Adrenal gland (tissue), 12 donors: ENCODE results near the gene NOL9. TPM values are rescaled to one million over a fixed set of nuclear protein-coding genes. Genes with fewer than 3 reads are reported as not detected.

Source experiments
- DNase-seq, 7 donors: peaks; one replicate each; pipeline ENCODE4 v3.0.0-alpha.2; 2019 to 2020
- H3K27ac ChIP-seq, 5 donors: fragments of 200-600 bp; sonication (generic) in 4 of 5; 1 replicate in 3 of 5; 2 replicates in 2 of 5; pipeline versions ENCODE4 v1.5.1 to v1.8.0; 2016 to 2020; ENCODE audit warnings: mild to moderate bottlenecking in 1 of 5
- H3K27me3 ChIP-seq: fragments of 200-600 bp; 2 replicates; pipeline ENCODE4 v1.8.0; 2021
- H3K36me3 ChIP-seq, 2 donors: fragments of 200-600 bp; replicated peaks in 1 of 2; 1 replicate in 1 of 2; 2 replicates in 1 of 2; pipeline versions ENCODE4 v1.5.1 to v1.8.0; 2018 to 2022
- H3K4me1 ChIP-seq, 2 donors: fragments of 200-600 bp; replicated peaks in 1 of 2; 1 replicate in 1 of 2; 2 replicates in 1 of 2; pipeline versions ENCODE4 v1.5.1 to v1.8.0; 2018 to 2021
- H3K4me3 ChIP-seq, 4 donors: fragments of 200-600 bp; sonication (generic) in 3 of 4; one replicate each; pipeline ENCODE4 v1.5.1; 2016 to 2018
- H3K9me3 ChIP-seq, 3 donors: fragments of 200-600 bp; sonication (generic) in 1 of 3; replicated peaks in 1 of 3; 1 replicate in 2 of 3; 2 replicates in 1 of 3; pipeline versions ENCODE4 v1.5.1 to v1.8.0; 2016 to 2021
- CTCF ChIP-seq, 6 experiments: fragments of 450-650 bp in 4 of 6; fragments of 200-600 bp in 2 of 6; sonication (generic) in 1 of 6; IDR thresholded peaks; 1 replicate in 5 of 6; 2 replicates in 1 of 6; pipeline versions ENCODE4 v1.5.1 to v1.8.0; 2016 to 2021; ENCODE audit warnings: antibody characterized with exemption in 6 of 6, mild to moderate bottlenecking in 2 of 6, moderate library complexity in 1 of 6
- POLR2A ChIP-seq, 2 donors: fragments of 450-650 bp; IDR thresholded peaks; one replicate each; pipeline ENCODE4 v1.6.1; 2017; ENCODE audit warnings: antibody characterized with exemption in 2 of 2, mild to moderate bottlenecking in 2 of 2, moderate library complexity in 1 of 2
- WGBS, 4 donors: extraction: QIAGEN DNeasy Blood & Tissue Kit in 2 of 4; methylation state at CpG; one replicate each; pipeline versions ENCODE4 v1.1.5 to v1.1.7; 2013 to 2017; 5-methylcytosine and 5-hydroxymethylcytosine counted together
- intact Hi-C, 2 donors: fragments of 100-400 bp; cut with DNase I; formaldehyde crosslinking; loops; one replicate each; pipeline versions ENCODE4 v1.14.1 to v1.15.0; 2022 to 2023
- polyA plus RNA-seq, 3 donors: library from polyadenylated mRNA; stranded (reverse); fragments of 200-250 nt in 2 of 3; fragments of 350-450 nt in 1 of 3; fragmentation: Illumina TruSeq in 1 of 3; extraction: RNeasy Lipid Tissue Mini Kit (QIAGEN cat#74804) in 1 of 3; gene quantifications; one replicate each; pipeline ENCODE4 v1.2.3, GENCODE V29; 2013 to 2014
- total RNA-seq, 9 donors: library from RNA; depleted of rRNA in 4 of 9; stranded (reverse); fragments of >200 nt in 4 of 9; fragments of 120-200 nt in 1 of 9; fragmentation: NEBNext Ultra II Directional in 1 of 9; extraction: Animal tissue kit (Norgen Biotek cat#: 25700) in 1 of 9; gene quantifications; one replicate each; pipeline versions ENCODE4 v1.1.0 to v1.2.4, GENCODE V29; 2013 to 2023
- donor health status: healthy with polysubstance abuse.
- donor health status: Bipolar disorder and iron deficiency.
- donor health status: DM: yes; HTN: yes; CAD: no.
- donor health status: DM: no; HTN: no; CAD: no.
- donor health status: DM: no; HTN: no; CAD: no.
- donor health status: DM: yes; HTN: yes; CAD: no.

The NOL9 gene
- total and polyA plus RNA-seq, 12 donors: 5.9 to 39.7 (median 19.7) TPM

- 78 to 88% (median 87%) methylated on average over 5 of the region's 5 CpGs for WGBS, 4 donors
- intact Hi-C loops: no loop called here
- Histone ChIP-seq H3K27me3 (no peaks in the 10 kb centered on the region), H3K4me3 (no peak overlapping the region), H3K4me1 (peaks cover 9 to 15% of the 10 kb centered on the region in 2 donors), H3K9me3 (no peaks in the 10 kb centered on the region), H3K36me3 (peaks cover 0 to 62% of the 10 kb centered on the region in 2 donors), H3K27ac (no peak overlapping the region)
- TF ChIP-seq CTCF (IDR thresholded peaks at IDR 0.05): no peak
- no peak for TF ChIP-seq POLR2A (IDR thresholded peaks at IDR 0.05)
- peak in 1 of 7 donors; percentile 3 for DNase-seq
Measured at GRCh38 chr1:6531996-6532395, 22.3 kb downstream of the NOL9 start.

GRCh38 chr1:6530504-6531160 lies 23.7 kb downstream of the NOL9 start:
- Histone ChIP-seq H3K27ac (no peak overlapping the region), H3K4me3 (no peak overlapping the region), H3K36me3 (peaks cover 0 to 73% of the 10 kb centered on the region in 2 donors), H3K27me3 (no peaks in the 10 kb centered on the region), H3K9me3 (no peaks in the 10 kb centered on the region), H3K4me1 (peaks cover 9 to 15% of the 10 kb centered on the region in 2 donors)
- TF ChIP-seq POLR2A (IDR thresholded peaks at IDR 0.05) (no peak), CTCF (IDR thresholded peaks at IDR 0.05) (no peak)
- no peak for DNase-seq
- intact Hi-C loops: no loop called here
- 95 to 99% (median 97%) methylated on average over 8 to 13 of the region's 13 CpGs for WGBS, 4 donors

- Histone ChIP-seq H3K4me3 (no peak overlapping the region), H3K27ac (no peak overlapping the region), H3K4me1 (peaks cover 0 to 5% of the 10 kb centered on the region in 2 donors), H3K36me3 (peaks cover 0 to 76% of the 10 kb centered on the region in 2 donors), H3K9me3 (no peaks in the 10 kb centered on the region), H3K27me3 (no peaks in the 10 kb centered on the region)
- WGBS, 4 donors: 87 to 94% (median 90%) methylated on average over 7 of the region's 7 CpGs
- intact Hi-C loops: no loop called here
- no peak for TF ChIP-seq POLR2A (IDR thresholded peaks at IDR 0.05)
- no peak for DNase-seq
Measured at GRCh38 chr1:6528492-6528891, 25.8 kb downstream of the NOL9 start.

- intact Hi-C loops: no loop called here
- TF ChIP-seq POLR2A (IDR thresholded peaks at IDR 0.05) (no peak), CTCF (IDR thresholded peaks at IDR 0.05) (no peak)
- 44 to 73% (median 59%) methylated on average over 3 to 11 of the region's 11 CpGs for WGBS, 4 donors
- peaks cover 0 to 7% of the 10 kb centered on the region in 2 donors for H3K4me1 ChIP-seq
- no peaks in the 10 kb centered on the region for H3K27me3 ChIP-seq
- H3K9me3 ChIP-seq: no peaks in the 10 kb centered on the region
- peaks cover 0 to 54% of the 10 kb centered on the region in 2 donors for H3K36me3 ChIP-seq
- peak overlapping the region in 2 of 5 donors; percentile 30 to 33 for H3K27ac ChIP-seq
- no peak overlapping the region for H3K4me3 ChIP-seq
- peak in 4 of 7 donors; percentile 43 to 68 (median 60) for DNase-seq
Measured at GRCh38 chr1:6526316-6526715, 28.0 kb downstream of the NOL9 start.

- Histone ChIP-seq H3K27me3 (no peaks in the 10 kb centered on the region), H3K4me3 (no peak overlapping the region), H3K27ac (peak overlapping the region in 2 of 5 donors; percentile 35 to 36), H3K9me3 (no peaks in the 10 kb centered on the region), H3K36me3 (peaks cover 0 to 30% of the 10 kb centered on the region in 2 donors), H3K4me1 (peaks cover 9 to 21% of the 10 kb centered on the region in 2 donors)
- TF ChIP-seq CTCF (IDR thresholded peaks at IDR 0.05): peak; percentile 28 to 65 (median 60)
- no peak for TF ChIP-seq POLR2A (IDR thresholded peaks at IDR 0.05)
- 19 to 31% (median 26%) methylated on average over 6 of the region's 6 CpGs for WGBS, 4 donors
- DNase-seq: peak in 6 of 7 donors; percentile 57 to 75 (median 67)
- intact Hi-C loops: no loop called here
Measured at GRCh38 chr1:6523566-6523965, 30.7 kb downstream of the NOL9 start.
